GM18499 (cell line): ENCODE data around the gene VAV2.

ENCODE experiments used
- ATAC-seq: cut with Tn5 transposase; IDR thresholded peaks from one replicate; pipeline ENCODE4 v1.9.1; 2021; ENCODE audit warnings: moderate number of reproducible peaks; ENCODE audit not compliant: insufficient read depth, unreplicated experiment

The VAV2 gene

DNA sequence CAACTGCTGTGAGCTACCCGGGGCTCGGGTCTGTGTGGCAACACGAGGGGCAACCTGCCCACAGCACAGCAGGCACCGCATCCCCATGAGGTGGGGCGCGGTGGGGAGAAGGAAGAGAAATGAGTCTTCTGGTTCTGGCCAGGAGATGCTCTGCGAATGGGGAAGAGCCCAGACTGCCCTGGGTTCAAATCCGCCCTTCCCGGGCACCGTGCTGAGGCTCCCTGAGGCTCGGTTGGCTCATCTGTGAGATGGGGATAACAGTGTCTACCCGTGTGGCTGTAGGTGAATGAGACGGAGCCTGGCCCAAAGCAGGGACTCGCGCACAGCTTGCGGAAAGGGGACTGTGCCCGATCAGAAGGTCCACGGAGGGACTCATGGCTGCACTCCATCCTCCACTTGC is 123.9 kb downstream of the VAV2 start:
- no peak for ATAC-seq

DNA sequence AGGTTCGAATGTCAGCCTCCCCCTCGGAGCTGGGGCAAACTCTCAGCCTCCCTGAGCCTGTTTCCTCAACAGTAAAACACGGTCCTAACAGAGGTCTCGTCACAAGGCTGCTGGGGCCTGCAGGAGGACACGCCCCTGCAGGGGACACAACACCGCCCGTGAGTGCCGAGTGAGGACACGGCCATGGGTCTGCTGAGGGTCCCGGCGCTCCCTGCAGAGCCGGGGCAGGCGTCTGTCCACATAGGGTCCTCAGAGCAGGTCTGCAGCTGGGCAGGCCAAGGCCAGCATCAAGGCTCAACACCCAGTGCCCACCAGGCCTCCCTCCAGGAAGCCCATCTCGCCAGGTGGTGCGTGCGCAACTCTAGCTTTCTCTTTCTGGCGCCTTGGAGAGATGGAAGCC is 125.2 kb downstream of the VAV2 start:
- no peak for ATAC-seq

DNA sequence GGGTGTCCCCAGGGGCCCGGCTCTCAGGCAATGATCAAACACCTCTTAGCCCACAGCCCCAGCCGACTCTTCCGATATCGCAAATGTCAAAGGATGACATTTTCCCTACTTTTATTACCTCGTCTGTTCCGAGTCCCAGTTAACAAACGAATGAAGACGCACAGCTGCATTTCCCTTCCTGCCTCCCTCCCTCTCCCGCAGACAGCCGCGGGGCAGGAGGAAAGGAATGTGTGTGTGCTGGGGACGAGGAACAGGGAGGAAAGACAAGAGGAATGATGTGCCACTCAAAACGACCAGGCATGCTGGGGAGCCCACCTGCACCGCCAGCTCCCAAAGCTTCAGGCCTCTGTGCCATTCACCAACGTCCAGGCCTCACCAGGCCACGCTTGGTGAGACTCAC is 128.1 kb downstream of the VAV2 start:
- ATAC-seq: no peak

DNA sequence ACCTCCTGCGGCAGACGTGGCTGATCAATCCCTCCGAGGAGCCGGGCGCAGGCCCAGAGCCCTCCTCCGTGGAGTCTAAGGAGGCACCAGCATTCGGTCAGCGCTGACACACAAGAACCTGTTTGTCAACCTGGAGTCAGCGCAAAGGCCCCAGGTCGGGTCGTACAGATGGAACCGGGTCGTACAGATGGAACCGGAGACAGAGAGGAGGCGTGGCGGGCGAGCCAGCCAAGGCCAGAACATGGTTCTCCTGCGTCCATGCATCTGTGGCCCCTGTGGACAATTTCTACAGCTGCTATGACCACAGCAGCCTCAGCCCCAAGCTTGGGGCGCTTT is 128.9 kb downstream of the VAV2 start:
- ATAC-seq: no peak

DNA sequence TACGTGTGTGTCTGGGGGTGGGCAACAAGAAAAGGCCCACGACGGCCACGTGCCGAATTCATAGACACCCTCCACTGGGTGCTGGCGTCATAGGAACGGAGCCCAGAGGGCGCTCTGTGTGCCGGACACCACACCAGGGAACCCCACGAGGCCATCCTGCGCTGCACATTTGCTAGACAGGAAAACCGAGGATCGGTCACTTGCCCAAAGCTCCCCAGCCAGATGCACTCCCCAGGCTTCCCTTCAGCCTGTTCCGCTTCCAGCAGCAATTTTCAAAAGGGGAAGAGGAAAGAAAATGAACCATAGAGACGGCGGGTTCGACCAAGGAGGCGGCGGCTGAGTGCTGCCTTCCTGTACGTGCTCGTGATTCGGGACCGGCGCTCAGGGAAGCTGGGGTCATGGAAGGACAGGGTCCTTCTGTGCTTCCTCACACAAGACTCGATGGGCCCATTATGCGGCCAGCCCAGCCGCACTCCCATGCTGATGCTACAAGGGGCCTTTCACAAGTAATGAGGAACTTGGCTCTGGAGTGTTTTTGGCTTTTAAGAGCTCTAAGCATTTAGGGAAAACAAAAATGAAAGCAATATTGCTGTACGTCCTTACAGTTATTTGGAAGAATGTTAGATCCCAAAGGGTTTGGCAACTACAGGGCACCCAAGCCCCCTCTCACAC is 129.4 kb downstream of the VAV2 start:
- ATAC-seq: no peak

DNA sequence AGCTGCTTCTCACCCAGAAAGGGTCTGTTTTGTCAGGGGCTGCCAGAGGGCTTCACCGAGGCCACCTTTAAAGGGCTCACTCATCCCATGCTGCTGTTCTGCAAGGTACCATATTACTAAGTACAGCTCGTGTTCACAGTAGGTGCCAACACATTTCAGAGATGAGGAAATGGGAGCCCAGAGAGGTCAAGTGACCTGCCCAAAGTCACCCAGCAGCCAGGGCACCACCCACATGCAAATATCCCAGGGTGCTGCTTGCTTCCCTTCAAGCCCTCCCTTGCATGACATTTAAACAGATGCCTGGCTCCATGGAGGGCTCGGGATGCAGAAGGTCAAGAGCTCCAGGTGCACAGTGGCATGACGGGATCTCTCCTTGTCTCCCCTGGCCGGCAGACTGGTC is 130.4 kb downstream of the VAV2 start:
- ATAC-seq: no peak

DNA sequence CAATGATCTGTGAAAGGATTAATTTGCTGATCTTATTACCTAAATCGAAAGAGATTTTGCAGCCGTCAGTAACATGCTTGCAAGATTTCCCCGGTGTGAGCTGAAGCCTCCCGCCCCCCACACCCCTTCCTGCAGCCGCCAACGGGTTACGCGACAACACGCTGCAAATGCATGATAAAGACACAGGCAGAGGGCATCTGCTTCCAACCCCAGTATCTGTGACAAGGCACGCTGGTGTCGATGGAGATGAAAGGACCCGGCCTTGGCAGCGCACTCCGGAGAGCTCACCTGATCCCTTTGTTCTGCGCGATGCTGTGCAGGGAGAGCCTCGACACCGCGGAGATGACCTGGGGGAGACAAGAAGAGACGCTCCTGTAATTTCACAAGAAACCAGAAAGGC is 131.0 kb downstream of the VAV2 start:
- no peak for ATAC-seq

DNA sequence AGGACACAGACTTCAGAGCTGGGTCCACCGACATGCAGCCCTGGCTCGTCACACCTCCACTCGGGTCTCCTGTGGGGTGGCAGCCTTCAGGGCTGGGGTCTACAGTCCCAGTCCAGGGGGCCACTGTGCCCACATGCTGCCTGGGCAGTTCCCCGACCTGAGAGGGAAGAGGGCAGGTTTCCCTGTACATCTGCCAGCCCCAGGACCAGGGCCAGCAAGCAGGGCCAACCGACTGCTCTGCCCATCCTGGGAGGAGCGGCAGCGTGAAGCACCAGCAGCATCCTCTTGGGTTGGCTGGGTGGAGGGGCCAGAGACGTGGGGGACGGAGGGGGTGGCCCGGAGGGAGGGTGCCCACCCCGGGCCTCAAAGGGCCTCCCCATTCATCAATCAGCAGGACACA is 133.4 kb downstream of the VAV2 start:
- ATAC-seq: no peak

DNA sequence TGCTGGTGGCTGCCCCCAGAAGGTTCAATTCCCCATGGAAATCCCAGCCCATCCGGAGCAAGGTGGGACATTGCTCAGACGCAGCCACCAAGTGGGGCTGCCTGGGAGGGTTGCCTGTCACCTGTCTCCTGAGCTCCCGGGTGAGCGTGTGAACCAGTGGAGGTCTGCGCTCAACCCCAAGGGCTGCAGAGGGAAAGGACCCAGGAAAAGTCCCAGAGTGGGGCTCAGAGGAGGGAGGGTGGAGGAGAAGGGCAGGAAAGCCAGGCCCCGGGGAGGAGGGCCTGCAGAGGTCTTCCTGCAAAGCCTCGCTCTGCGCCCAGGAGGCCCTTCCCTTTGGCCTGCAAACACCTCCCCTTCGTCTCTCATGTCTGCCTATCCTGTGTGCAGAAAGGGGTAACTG is 134.5 kb downstream of the VAV2 start:
- no peak for ATAC-seq

DNA sequence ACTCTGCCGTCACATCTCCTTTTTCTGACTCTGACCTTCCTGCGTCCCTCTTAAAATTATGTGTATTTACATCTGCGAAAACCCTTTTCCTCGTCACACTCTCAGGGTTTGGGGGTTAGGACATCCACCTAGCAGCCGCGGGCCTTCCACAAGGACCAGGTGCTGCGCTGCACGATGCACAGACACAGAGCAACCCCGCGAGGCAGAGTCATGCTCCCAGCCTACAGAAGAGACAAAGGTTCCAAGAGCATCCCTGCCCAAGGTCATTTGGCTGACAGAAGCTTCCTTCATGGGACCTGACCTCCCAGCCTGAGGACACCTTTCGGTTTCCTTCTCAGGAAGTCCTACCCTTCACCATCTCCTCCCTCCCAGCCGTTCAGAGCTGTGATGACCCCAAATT is 135.3 kb downstream of the VAV2 start:
- ATAC-seq: no peak

DNA sequence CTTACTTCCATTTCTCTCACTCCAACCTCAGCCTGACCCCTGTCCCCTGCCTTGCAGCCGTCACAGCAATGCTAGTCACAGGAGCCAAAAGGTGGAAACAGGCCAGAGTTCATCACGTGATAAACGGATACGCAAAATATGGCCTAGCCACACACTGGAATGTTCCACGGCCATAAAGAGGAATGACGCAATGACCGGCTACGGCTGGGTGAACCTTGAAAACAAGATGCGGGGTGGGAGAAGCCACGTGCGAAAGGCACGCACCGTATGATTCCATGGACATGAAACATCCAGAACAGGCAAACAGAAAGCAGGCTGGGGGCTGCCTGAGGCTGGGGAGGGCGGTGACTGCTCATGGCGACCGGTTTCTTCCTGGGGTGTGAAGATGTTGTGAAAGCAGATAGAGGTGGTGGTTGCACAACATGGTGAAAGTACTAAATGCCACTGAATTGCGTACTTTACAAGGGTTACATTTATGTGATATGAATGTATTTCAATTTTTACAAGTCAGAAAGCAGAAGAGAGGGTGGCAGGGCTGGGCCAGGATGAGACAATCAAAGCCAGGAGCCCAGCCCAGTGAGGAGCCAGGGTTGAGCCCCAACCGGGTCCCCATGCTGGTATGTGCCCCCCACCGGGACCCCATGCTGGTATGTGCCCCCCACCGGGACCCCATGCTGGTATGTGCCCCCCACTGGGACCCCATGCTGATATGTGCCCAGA is 136.2 kb downstream of the VAV2 start:
- ATAC-seq: no peak

DNA sequence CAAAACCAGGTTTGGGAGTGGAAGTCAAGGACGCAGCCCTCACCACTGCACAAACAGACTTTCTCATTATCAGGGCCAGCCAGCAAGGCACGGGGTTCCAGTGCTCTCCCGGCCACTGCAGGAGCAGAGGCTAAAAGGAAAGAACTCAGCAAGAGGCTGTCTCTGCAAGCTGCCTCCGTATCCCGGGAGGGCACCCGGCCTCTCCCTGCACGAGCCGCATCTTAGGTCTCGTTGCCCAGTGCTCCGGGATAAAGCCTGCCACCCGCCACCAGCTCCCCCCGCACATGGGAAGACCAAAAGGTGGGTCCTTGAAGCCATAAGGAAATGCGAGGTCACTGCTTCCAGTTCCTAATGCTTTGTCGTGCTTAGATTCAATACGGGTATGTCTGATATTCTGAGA is 136.8 kb downstream of the VAV2 start:
- ATAC-seq: no peak

DNA sequence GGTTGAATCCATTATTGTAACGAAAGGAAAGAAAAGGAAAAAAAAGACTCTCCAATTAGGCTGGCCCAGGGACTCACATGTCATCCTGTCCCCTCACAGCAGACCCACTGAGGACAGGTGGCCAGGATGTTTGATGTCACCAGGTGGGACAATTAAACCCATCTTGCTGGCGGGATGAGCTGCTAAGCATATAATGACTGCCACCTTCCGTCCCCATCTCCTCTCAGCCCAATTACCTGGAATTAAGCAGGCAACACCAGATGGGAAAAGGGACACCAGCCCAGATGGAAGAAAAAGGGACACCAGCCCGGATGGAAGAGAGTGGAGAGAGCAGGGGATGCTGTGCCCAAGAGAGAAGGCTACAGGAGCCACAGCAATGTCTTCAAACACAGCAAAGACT is 137.4 kb downstream of the VAV2 start:
- no peak for ATAC-seq

DNA sequence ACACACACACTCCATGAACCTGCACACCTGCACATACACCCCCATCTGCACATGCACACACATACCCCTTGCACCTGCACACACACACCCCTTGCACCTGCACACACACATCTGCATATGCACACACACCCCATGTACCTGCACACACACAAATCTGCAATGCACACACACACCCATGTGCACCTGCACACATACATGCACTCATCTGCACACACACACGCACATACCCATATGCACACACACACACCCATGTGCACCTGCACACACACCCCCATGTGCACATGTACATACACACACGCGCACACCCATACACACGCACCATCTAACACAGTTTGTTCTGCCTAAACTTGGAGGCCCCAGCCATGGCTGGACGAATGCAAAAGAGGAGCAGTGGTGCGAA is 138.1 kb downstream of the VAV2 start:
- no peak for ATAC-seq

DNA sequence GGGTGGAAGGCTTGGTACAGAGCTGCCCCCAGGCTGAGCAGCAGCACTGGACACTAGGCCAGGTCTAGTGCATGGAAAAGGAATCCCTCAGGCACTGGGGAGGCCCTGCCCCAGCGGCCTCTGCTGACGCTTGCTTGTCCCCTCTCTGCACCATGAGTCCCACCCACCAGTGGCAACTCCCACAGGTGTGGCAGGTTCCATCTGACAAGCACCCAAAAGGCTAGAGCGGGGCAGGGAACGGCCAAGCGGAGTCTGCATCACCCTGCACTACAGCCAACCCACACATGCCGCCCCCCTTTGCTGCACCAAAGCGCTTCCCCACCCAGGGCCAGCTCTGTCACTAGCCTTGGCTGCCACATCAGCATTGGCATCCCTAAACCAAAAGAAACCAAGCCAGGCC is 138.8 kb downstream of the VAV2 start:
- no peak for ATAC-seq

DNA sequence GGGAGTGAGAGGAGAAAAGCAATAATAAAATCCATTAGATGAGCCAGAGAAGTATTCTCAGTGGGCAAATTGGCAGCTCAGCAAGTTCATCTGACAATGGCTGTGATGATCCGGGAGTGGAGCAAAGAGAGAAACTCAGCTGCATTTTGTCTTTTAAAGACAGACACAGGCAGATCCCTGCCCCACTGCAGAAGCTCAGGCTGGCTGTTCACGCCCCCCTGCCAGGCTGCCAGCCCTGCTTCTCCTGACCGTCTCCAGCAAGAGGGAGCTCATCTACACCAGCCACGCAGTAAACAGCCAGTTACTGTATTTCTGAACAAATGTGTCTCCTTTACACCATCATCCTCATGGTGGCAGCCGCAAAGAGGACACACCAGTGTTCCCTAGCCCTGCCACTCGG is 139.7 kb downstream of the VAV2 start:
- no peak for ATAC-seq

DNA sequence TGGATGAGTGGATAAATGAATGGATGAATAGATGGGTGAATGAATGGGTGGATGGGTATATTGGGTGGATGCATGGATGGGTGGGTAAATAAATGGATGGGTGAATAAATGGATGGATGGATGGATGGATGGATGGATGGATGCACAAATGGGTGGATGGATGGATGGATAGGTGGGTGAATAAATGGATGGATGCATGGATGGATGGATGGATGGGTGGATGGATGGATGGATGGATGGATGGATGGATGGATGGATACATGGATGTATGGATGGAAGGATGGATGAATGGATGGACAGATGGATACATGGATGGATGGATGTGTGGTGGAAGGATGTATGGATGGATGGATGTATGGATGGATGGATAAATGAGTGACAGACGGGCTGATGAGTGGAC is 140.4 kb downstream of the VAV2 start:
- ATAC-seq: no peak

DNA sequence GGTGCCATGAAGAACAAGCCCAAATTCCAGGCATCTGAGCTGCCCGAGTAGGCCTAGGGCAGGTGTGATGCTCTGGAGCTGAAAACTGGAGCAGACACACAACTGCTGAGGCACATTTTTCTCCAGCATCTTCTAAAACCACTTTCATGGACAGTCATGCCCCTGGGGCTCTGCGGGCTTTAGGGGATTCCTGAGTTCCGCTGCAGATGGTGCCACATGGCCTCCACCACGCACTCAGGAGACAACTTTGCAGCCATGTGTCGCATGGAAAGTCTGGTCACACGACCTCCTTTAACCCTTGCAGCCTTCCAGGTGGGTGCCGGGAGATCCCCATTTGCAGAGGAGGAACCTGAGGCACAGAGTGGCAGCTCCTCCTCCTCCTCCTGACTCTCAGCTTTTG is 141.2 kb downstream of the VAV2 start:
- ATAC-seq: no peak

DNA sequence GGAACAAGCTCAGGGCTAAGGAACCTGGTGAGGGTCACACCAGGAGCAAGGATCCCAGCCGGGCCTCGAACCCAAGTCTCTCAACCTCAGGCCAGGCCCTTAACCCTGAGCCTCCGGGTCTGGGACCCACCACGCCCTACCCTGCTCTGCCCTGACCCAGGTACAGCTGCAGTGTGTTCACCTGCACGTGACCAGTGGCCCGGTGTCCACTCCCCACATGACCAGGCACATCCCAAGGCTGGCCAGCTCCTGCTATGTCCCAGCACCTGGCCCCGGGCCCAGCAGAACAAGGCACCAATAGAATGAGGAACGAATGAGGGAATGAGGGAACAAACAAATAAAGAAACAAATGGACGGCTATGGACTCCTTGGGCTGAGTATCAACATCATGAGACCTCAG is 142.0 kb downstream of the VAV2 start:
- ATAC-seq: no peak

DNA sequence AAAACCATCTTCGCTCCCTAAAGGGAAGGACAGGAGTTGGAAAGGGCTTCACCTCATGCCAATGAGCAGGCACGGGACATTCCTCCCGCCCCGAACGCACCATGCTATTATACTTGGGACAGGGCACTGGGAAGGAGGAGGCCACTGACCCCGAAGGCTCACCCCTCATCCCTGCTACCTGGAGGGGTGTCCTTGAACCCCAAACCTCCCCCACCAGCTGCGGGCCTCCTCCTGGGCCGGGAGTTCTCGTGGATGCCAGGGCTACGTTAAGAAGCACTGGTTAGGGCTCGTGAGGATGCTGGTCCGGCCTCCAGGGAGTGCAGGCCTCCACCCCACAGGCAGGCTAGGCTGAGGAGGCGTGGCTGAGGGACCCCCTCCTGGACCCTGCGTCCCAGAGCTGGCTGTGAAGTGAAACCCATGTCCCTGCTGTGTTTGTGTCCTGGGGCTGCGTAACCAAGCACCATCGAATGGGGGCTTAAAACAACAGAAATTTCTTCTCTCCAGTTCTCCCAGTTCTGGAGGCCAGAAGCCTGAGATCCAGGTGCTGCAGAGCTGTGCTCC is 142.9 kb downstream of the VAV2 start:
- no peak for ATAC-seq

DNA sequence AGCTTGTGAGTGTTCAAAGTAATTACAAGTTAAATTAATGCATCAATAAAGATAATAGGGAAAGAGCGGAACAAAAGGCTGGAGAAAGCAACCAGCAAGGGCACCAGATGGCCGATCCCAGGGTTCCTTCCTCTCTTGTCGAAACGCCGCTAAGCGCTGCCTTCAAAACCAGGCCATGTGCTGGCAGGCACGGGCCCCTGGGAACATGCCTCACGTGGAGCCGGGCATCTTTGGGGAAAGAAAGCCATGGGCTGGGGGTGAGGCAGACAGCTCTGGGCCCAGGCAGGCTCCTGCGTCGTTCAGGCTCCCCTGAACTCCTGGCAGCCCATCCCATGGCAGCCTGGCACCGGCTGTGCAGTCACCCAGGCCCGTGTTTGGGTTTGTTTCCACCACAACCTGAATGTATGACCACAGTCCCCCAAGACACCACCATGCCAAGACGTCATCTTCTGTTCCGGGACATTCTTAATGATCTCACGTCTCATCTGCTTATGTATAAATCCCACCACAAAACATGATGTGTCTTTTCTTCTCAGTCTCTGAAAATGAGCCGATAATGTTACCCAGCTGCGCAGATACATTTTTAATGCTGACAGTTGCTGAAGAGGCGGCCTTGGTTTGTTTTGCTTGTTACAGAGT is 143.5 kb downstream of the VAV2 start:
- no peak for ATAC-seq
